COLO829 (cell line): Measurements from ENCODE around the gene NOXA1.

ENCODE experiments used
- DNase-seq: peaks from one replicate; pipeline ENCODE4 v3.0.0; 2012; ENCODE audit warnings: low spot score

NOXA1 gene

DNA sequence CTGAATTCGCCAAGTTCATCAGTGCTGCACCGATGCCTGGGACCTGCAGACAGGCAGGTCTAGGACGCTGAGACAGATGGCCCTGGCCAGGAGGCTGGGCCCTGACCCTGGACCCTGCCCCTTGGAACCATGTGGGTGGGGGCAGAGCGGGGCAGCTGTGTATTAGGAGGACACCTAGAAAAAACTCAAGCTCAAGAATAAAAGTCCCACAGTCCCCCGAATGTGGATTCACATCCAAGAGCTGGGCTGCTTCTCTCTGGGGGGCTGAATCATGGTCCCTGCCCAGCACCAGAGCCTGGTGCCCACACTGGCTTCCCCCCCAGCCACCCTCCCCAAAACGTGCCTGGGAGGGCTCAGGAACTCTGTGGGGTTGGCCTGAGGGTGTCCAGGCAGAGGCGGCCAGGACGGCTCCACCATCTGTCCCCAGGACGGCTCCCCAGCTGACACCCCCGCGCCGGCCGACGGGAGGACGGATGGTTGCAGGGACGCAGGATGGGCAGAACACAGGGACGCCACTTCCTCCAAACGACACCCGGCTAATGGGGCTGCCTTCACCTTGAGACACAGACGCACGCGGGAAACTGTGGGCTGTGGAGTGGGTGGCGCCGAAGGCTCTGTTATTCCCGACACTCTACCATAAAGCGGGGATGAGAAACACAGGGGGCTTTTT lies 35.2 kb upstream of the NOXA1 start:
- DNase-seq = no peak

GRCh38 chr9:137388589-137389427 lies 34.4 kb upstream of the NOXA1 start:
- DNase-seq = no peak

- no peak for DNase-seq
Measured at GRCh38 chr9:137389428-137389746, 33.8 kb upstream of the NOXA1 start.

GRCh38 chr9:137390553-137391410 lies 32.4 kb upstream of the NOXA1 start:
- no peak for DNase-seq

DNA sequence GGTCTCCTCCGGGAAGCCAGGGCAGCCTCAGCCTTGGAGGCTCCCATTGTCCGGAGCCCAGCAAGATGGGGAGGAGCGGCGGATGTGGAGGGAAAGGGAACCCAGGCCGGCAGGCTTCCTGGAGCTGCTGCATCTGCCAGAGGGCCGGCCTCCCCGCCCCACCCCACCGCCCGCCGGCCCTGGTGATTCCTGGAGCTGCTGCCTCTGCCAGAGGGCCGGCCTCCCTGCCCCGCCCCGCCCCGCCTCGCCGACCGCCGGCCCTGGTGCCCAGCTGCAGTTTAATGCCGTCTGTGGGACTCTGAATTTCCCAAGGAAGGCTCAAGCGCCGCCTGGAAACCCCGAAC lies 31.8 kb upstream of the NOXA1 start:
- no peak for DNase-seq

GRCh38 chr9:137392232-137393007 lies 30.8 kb upstream of the NOXA1 start:
- no peak for DNase-seq

DNA sequence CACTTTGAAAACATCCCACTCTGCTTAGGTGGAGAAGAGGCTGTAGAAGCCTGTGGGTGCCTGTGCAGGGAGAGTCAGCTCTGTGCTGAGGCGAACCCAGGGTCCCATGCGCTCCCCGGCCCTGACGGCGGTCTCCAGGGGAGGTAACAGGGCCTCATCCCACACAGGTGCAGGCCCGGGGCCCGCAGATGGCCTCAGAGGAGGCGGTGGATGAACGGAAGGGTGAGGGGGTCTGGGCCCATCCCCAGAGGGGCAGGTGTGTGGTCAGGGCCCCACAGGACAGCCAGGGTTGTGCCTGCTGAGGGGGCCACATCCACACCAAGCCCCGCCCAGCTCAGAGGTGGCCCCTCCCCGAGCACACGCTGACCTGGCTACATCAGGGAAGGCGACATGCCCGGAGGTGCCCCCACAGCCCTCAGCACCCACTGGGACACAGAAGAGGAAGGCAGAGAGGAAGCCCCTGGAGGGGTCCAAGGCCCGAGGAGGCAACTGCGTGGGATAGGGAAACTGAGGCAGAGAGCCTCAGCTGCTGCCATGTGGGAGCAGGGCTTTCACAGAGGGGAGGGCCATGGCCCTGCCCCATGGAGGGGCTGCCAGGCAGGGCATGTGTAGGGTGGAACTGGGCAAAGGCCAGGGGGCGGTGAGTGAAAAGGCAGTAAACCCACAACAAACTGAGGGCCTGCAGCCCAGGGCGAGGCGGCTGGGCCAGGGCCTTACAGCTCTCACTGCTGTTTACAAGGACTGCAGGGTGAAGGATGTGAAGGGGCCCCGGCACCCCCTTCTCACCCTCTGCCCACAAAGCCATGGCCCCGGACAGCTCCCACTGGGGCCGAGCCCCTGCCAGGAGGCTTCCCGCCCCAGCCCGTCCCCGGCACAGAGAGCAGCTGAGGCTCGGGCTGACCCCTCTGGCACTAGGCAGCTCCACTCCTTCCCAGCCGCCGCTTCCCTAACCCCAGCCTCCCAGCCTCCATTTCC lies 29.7 kb upstream of the NOXA1 start:
- DNase-seq = no peak

DNA sequence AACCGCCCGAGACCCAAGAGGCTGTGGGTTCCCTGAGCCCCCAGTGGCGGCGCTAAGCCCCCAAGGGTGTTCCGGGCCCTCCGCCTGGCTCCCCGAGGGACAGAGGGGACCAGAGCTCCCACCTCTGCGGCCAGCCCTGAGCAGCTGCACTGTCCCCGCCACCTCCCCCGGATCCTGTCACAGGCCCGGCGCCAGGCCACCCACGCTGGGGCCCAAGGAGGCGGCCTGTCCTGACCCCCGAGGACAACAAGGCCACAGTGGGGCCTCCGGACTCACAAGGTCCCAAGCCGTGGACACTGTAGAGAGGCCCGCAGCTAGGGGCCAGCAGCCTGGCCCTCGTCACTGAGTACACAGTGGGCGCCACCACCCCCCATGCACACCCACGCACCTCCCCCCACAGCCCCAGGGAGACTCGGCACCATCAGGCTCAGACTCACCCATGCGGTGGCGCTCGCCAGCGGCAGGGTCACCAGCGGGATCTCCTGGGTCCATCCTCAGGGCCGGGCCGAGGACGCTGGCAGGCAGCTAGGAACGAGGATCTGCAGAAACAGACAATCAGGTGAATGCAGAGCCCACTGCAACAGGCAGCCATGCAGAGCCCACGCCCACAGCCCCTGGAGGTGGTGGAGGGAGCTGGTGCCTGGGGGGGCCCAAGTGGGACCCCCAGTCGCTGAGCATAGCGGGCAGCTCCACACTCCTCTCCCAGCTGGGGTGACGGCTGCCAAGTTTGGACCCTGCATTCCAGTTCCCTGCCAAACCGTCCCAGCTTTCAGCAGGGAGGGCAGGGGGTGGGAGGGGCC lies 28.1 kb upstream of the NOXA1 start:
- DNase-seq = no peak

- DNase-seq = no peak
Measured at GRCh38 chr9:137395666-137396010, 27.6 kb upstream of the NOXA1 start.

DNA sequence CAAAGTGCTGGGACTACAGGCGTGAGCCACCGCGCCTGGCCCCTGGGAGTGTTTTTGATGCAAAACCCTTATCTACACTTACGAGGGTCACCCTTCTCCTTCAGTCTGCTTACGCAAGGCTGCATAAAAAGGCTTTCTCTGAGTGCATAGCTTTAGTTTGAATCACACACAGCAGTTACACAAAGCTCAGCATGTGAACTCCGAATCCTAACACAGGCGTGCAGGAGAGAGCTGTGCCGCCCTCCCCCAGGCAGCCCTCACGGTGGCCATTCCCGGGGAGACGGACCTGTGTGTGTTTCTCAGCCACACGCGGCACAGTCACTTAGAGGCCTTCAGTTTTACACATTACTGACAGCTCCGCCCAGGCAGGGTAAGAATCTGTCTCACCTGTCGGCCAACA lies 27.0 kb upstream of the NOXA1 start:
- DNase-seq = no peak

- DNase-seq = no peak
Measured at GRCh38 chr9:137396634-137397367, 26.4 kb upstream of the NOXA1 start.

DNA sequence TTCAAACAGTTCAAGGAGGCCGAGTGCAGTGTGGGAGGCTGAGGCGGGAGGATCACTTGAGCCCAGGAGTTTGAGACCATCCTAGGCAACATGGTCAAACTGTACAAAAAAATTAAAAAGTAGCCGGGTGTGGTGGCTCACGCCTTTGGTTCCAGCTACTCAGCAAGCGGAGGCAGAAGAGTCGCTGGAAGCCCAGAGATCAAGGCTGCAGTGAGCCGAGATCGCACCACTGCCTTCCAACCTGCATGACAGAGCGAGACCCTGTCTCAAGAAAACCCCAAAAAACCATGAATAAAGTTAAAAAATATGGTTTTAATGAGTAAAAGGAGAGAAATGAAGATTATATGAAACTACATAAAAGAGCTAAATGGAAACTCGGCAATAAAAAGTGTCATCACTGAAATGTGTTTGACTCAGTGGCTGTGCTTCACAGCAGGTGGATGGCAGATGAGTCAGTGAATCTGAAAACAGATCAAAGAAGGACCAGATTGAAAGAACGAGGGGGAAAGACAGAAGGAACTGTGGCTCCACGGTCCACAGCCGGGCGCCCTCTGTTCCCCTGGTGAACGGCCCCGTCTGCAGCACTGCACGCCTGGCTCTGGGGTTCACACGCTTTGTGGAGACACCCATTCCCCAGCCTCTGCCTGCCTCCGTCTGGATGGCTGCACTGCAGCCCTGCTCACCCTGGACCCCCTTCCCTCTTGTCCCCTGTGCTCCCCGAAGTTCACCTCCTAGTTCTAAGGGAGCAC lies 25.3 kb upstream of the NOXA1 start:
- DNase-seq = no peak

- no peak for DNase-seq
Measured at GRCh38 chr9:137398561-137399468, 24.4 kb upstream of the NOXA1 start.

GRCh38 chr9:137402746-137403145 lies 20.4 kb upstream of the NOXA1 start:
- no peak for DNase-seq

DNA sequence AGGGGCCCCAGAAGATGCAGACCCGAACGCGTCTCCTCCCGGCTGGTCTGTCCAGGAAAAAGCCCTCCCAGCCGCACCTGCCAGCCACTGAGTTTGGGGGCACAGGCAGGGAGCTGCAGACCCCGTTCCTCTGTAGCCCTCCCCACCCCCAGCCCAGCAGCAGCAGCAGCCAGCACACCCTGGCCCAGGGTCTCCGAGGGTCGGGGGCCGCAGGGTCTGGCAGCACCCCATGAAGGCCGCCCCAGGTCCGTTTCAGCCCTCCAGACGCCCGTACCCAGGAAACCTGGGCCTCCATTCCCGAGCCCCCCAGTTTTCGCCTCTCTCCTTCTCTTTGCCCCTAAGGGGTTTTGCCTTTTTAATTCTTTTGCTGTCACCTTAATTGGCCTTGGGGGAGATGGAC lies 19.9 kb upstream of the NOXA1 start:
- no peak for DNase-seq

DNA sequence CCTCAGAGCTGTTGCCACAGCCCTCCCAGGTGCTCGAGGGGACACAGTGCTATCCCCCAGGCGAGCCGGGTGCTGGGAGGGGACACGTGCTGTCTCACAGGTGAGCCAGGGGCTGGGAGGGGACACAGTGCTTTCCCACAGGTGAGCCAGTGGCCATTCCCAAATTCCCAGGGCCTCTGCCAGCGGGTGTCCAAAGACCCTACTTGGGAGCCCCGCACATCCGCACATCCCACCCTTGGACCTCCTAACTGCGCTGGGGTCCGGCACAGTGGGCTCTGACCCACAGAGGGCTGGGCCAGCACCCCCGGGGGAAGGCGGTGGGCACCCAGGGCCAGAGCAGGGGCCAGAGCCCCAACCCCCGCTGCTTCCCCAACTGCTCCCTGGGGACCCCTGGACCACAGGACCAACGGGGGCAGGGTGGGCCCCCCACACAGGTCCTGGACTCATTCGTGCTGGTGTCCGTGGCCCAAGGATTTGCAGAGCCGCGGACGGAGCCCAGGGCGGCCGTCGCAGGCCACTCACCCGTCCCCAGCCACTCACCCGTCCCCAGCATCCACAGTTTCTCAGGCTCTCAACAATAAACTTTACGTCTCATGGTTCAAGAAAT lies 18.1 kb upstream of the NOXA1 start:
- DNase-seq = no peak

GRCh38 chr9:137405677-137406081 lies 17.5 kb upstream of the NOXA1 start:
- DNase-seq = no peak
